Measurements from ENCODE around the gene SUPT7L. TPM values are rescaled to one million over a fixed set of nuclear protein-coding genes. Genes with fewer than 3 reads are reported as not detected.

Gene SUPT7L
- total RNA-seq, 2 experiments from 2014 or later = 33.0 to 33.6 TPM

DNA sequence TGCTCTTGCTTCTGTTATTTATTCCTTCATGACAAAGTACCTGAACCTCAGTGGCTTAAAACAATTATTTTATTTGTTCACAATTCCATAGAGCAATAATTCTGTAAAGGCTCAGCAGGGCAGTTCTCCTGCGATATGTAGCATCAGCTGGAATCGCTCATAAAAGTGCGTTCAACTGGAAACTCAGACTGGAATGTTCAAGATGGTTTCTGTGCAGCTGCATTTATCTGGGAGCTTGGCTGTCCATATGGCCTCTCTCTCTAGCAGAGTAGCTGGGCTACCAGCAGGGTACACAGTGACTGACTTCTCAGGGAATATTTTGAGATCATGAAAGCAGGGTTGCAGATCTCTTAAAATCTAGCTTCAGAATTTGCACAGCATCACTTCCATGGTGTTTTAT lies 48.1 kb downstream of the SUPT7L start:
- ChIA-PET CTCF (ENCODE audit: unreplicated experiment) (no interaction called here), POLR2A (interaction anchor here (0.5 to 1.4 kb wide), 3 partner anchors 16 to 91 kb away, joined by 3 to 4 read pairs (median 3); no protein-coding TSS in a partner anchor)
- Histone ChIP-seq H3K79me2 (ENCODE audit: insufficient read depth, low read depth, low read length) (no peaks in the 10 kb centered on the region), H3K36me3 (ENCODE audit: insufficient read depth, low read length) (peaks cover 87% of the 10 kb centered on the region), H3K4me3 (ENCODE audit: low read depth, low read length, poor library complexity, severe bottlenecking) (no peak overlapping the region), H3K9me3 (ENCODE audit: low read length) (no peaks in the 10 kb centered on the region), H3K27ac (ENCODE audit: low read depth, low read length, poor library complexity, severe bottlenecking) (no peak overlapping the region), H3K4me1 (ENCODE audit: insufficient read depth, low read length, poor library complexity, severe bottlenecking) (no peaks in the 10 kb centered on the region), H4K20me1 (ENCODE audit: insufficient read depth, low read length) (no peaks in the 10 kb centered on the region), H3K9me2 (ENCODE audit: insufficient read depth, low read length) (no peaks in the 10 kb centered on the region), H3K4me2 (ENCODE audit: low read length) (no peak overlapping the region), H2AFZ (ENCODE audit: low read length) (no peak overlapping the region)
- no TSS peak for BruUV-seq (replicated peaks)
- intact Hi-C loops (cut with micrococcal nuclease; ENCODE audit: unreplicated experiment) = no loop called here
- no peak for DNase-seq (ENCODE audit: low spot score)
- TF ChIP-seq, protein P1, sequence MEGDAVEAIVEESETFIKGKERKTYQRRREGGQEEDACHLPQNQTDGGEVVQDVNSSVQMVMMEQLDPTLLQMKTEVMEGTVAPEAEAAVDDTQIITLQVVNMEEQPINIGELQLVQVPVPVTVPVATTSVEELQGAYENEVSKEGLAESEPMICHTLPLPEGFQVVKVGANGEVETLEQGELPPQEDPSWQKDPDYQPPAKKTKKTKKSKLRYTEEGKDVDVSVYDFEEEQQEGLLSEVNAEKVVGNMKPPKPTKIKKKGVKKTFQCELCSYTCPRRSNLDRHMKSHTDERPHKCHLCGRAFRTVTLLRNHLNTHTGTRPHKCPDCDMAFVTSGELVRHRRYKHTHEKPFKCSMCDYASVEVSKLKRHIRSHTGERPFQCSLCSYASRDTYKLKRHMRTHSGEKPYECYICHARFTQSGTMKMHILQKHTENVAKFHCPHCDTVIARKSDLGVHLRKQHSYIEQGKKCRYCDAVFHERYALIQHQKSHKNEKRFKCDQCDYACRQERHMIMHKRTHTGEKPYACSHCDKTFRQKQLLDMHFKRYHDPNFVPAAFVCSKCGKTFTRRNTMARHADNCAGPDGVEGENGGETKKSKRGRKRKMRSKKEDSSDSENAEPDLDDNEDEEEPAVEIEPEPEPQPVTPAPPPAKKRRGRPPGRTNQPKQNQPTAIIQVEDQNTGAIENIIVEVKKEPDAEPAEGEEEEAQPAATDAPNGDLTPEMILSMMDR (conservative IDR thresholded peaks at IDR 0.05; ENCODE audit: low read length) = no peak
- no peak for TF ChIP-seq EZH2phosphoT487 (IDR thresholded peaks at IDR 0.05; ENCODE audit: borderline replicate concordance, low read depth, low read length)

- ChIA-PET POLR2A (interaction anchor here (0.6 to 1.0 kb wide), 4 partner anchors 14 to 1174 kb away, joined by 3 to 4 read pairs (median 4); no protein-coding TSS in a partner anchor), CTCF (ENCODE audit: unreplicated experiment) (no interaction called here)
- BruUV-seq (replicated peaks) = no TSS peak
- TF ChIP-seq, protein P1 (conservative IDR thresholded peaks at IDR 0.05; ENCODE audit: low read length) = no peak
- no peak for TF ChIP-seq EZH2phosphoT487 (IDR thresholded peaks at IDR 0.05; ENCODE audit: borderline replicate concordance, low read depth, low read length)
- H3K9me3 ChIP-seq (ENCODE audit: low read length) = no peaks in the 10 kb centered on the region
- no peak overlapping the region for H2AFZ ChIP-seq (ENCODE audit: low read length)
- peaks cover 87% of the 10 kb centered on the region for H3K36me3 ChIP-seq (ENCODE audit: insufficient read depth, low read length)
- intact Hi-C loops (cut with micrococcal nuclease; ENCODE audit: unreplicated experiment) = no loop called here
- H3K27ac ChIP-seq (ENCODE audit: low read depth, low read length, poor library complexity, severe bottlenecking) = no peak overlapping the region
- no peaks in the 10 kb centered on the region for H3K9me2 ChIP-seq (ENCODE audit: insufficient read depth, low read length)
- no peaks in the 10 kb centered on the region for H4K20me1 ChIP-seq (ENCODE audit: insufficient read depth, low read length)
- H3K4me3 ChIP-seq (ENCODE audit: low read depth, low read length, poor library complexity, severe bottlenecking) = no peak overlapping the region
- no peaks in the 10 kb centered on the region for H3K4me1 ChIP-seq (ENCODE audit: insufficient read depth, low read length, poor library complexity, severe bottlenecking)
- no peaks in the 10 kb centered on the region for H3K79me2 ChIP-seq (ENCODE audit: insufficient read depth, low read depth, low read length)
- no peak overlapping the region for H3K4me2 ChIP-seq (ENCODE audit: low read length)
- no peak for DNase-seq (ENCODE audit: low spot score)
Observed at GRCh38 chr2:27613985-27614384, 49.4 kb downstream of the SUPT7L start.

DNA sequence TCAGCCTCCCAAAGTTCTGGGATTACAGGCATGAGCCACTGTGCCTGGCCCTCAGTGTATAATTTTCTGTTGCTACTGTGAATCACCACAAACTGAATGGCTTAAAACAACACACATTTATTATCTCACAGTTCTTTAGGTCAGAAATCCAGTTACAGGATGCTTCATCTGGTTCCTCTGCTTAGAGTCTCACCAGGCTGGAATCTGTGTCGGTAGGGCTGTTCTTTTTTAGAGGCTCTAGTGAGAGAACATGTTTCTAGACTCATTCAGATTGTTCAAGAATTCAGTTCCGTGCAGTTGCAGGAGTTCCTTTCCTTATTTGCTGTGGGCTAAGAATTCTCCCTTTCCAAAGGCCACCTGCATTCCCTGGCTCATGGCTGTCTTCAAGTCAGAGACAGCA lies 56.8 kb downstream of the SUPT7L start:
- Histone ChIP-seq H3K27ac (ENCODE audit: low read depth, low read length, poor library complexity, severe bottlenecking) (no peak overlapping the region), H3K9me2 (ENCODE audit: insufficient read depth, low read length) (no peaks in the 10 kb centered on the region), H3K4me3 (ENCODE audit: low read depth, low read length, poor library complexity, severe bottlenecking) (no peak overlapping the region), H3K4me2 (ENCODE audit: low read length) (no peak overlapping the region), H3K79me2 (ENCODE audit: insufficient read depth, low read depth, low read length) (no peaks in the 10 kb centered on the region), H2AFZ (ENCODE audit: low read length) (no peak overlapping the region), H4K20me1 (ENCODE audit: insufficient read depth, low read length) (no peaks in the 10 kb centered on the region), H3K4me1 (ENCODE audit: insufficient read depth, low read length, poor library complexity, severe bottlenecking) (no peaks in the 10 kb centered on the region), H3K36me3 (ENCODE audit: insufficient read depth, low read length) (peaks cover 83% of the 10 kb centered on the region), H3K9me3 (ENCODE audit: low read length) (no peaks in the 10 kb centered on the region)
- intact Hi-C loops (cut with micrococcal nuclease; ENCODE audit: unreplicated experiment) = no loop called here
- BruUV-seq (replicated peaks) = no TSS peak
- ChIA-PET CTCF (ENCODE audit: unreplicated experiment) (no interaction called here), POLR2A (no interaction called here)
- DNase-seq (ENCODE audit: low spot score) = no peak
- TF ChIP-seq EZH2phosphoT487 (IDR thresholded peaks at IDR 0.05; ENCODE audit: borderline replicate concordance, low read depth, low read length) = no peak
- TF ChIP-seq, protein P1 (conservative IDR thresholded peaks at IDR 0.05; ENCODE audit: low read length) = no peak

Small RNA genes lying within 50 kb of the gene (small RNA-seq; reads per million reads assigned to genes)
- gene RF00340 = not detected

Other genes starting within 250 kb of the SUPT7L start
- gene NRBP1, start 235.0 kb downstream of the SUPT7L start, total RNA-seq (2014; rRNA removed; shearing (Covaris generic)) = 27.9 and 28.5 TPM in 2 replicates
- 46.0 and 48.5 TPM in 2 replicates for gene NRBP1, start 235.0 kb downstream of the SUPT7L start, total RNA-seq (2022)
- 1.9 and 10.9 TPM in 2 replicates for gene KRTCAP3, start 221.2 kb downstream of the SUPT7L start, total RNA-seq (2014; rRNA removed; shearing (Covaris generic))
- 6.9 and 8.3 TPM in 2 replicates for gene KRTCAP3, start 221.2 kb downstream of the SUPT7L start, total RNA-seq (2022)
- 20.4 and 26.8 TPM in 2 replicates for gene IFT172, start 173.9 kb downstream of the SUPT7L start, total RNA-seq (2014; rRNA removed; shearing (Covaris generic))
- gene IFT172, start 173.9 kb downstream of the SUPT7L start, total RNA-seq (2022) = 13.7 and 13.9 TPM in 2 replicates
- not detected in 2 replicates for gene FNDC4, start 168.4 kb downstream of the SUPT7L start, total RNA-seq (2014; rRNA removed; shearing (Covaris generic))
- gene FNDC4, start 168.4 kb downstream of the SUPT7L start, total RNA-seq (2022) = not detected in 2 replicates
- not detected in 2 replicates for gene GCKR, start 166.8 kb downstream of the SUPT7L start, total RNA-seq (2014; rRNA removed; shearing (Covaris generic))
- not detected in 2 replicates for gene GCKR, start 166.8 kb downstream of the SUPT7L start, total RNA-seq (2022)
- gene ZNF512, start 80.6 kb downstream of the SUPT7L start, total RNA-seq (2014; rRNA removed; shearing (Covaris generic)) = 40.7 and 54.0 TPM in 2 replicates
- gene ZNF512, start 80.6 kb downstream of the SUPT7L start, total RNA-seq (2022) = 51.1 and 57.8 TPM in 2 replicates
- 5.1 and 9.2 TPM in 2 replicates for gene CCDC121, start 34.6 kb downstream of the SUPT7L start, total RNA-seq (2014; rRNA removed; shearing (Covaris generic))
- 4.7 and 7.7 TPM in 2 replicates for gene CCDC121, start 34.6 kb downstream of the SUPT7L start, total RNA-seq (2022)
- gene GPN1, start 34.6 kb downstream of the SUPT7L start, total RNA-seq (2014; rRNA removed; shearing (Covaris generic)) = 29.5 and 31.1 TPM in 2 replicates
- gene GPN1, start 34.6 kb downstream of the SUPT7L start, total RNA-seq (2022) = 36.6 and 42.2 TPM in 2 replicates
- 26.2 and 36.7 TPM in 2 replicates for gene SLC4A1AP, start 275 bp upstream of the SUPT7L start, total RNA-seq (2014; rRNA removed; shearing (Covaris generic))
- 26.7 and 27.9 TPM in 2 replicates for gene SLC4A1AP, start 275 bp upstream of the SUPT7L start, total RNA-seq (2022)
- 51.2 and 51.5 TPM in 2 replicates for gene MRPL33, start 108.1 kb upstream of the SUPT7L start, total RNA-seq (2014; rRNA removed; shearing (Covaris generic))
- gene MRPL33, start 108.1 kb upstream of the SUPT7L start, total RNA-seq (2022) = 40.4 and 43.8 TPM in 2 replicates
- gene RBKS, start 226.8 kb upstream of the SUPT7L start, total RNA-seq (2014; rRNA removed; shearing (Covaris generic)) = 0.88 and 1.1 TPM in 2 replicates
- gene RBKS, start 226.8 kb upstream of the SUPT7L start, total RNA-seq (2022) = 1.0 and 1.1 TPM in 2 replicates
- 13.4 and 19.7 TPM in 2 replicates for gene BABAM2, start 227.1 kb upstream of the SUPT7L start, total RNA-seq (2014; rRNA removed; shearing (Covaris generic))
- gene BABAM2, start 227.1 kb upstream of the SUPT7L start, total RNA-seq (2022) = 32.8 and 33.2 TPM in 2 replicates